Measurements from ENCODE around the gene IMMP2L.

DNA sequence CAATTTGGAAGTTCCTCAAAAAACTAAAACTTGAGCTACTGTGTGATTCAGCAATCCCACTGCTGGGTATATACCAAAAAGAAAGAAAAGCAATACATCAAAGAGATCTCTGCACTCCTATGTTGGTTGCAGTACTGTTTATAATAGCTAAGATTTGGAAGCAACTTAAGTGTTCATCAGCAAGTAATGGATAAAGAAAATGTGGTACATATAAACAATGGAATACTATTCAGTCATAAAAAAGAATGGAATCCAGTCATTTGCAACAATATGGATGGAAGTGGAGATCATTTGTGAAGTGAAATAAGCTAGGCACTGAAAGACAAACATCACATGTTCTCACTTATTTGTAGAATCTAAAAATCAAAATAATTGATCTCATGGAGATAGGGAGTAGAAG, 16.5 kb upstream of the IMMP2L start:
- TF ChIP-seq FOXJ3 (CRISPR knock-in tag; IDR thresholded peaks at IDR 0.05; ENCODE audit: borderline replicate concordance) (no peak), CTCF (IDR thresholded peaks at IDR 0.05) (no peak), SMAD4 (CRISPR knock-in tag; IDR thresholded peaks at IDR 0.05) (no peak), OVOL2 (CRISPR knock-in tag; IDR thresholded peaks at IDR 0.05; ENCODE audit: borderline replicate concordance) (no peak), JUN (CRISPR knock-in tag; IDR thresholded peaks at IDR 0.05) (no peak), FOXK1 (CRISPR knock-in tag; IDR thresholded peaks at IDR 0.05) (no peak), ZBTB21 (CRISPR knock-in tag; IDR thresholded peaks at IDR 0.05; ENCODE audit: borderline replicate concordance) (no peak), MYBL2 (CRISPR knock-in tag; IDR thresholded peaks at IDR 0.05) (no peak)
- TF ChIP-seq, protein P1, sequence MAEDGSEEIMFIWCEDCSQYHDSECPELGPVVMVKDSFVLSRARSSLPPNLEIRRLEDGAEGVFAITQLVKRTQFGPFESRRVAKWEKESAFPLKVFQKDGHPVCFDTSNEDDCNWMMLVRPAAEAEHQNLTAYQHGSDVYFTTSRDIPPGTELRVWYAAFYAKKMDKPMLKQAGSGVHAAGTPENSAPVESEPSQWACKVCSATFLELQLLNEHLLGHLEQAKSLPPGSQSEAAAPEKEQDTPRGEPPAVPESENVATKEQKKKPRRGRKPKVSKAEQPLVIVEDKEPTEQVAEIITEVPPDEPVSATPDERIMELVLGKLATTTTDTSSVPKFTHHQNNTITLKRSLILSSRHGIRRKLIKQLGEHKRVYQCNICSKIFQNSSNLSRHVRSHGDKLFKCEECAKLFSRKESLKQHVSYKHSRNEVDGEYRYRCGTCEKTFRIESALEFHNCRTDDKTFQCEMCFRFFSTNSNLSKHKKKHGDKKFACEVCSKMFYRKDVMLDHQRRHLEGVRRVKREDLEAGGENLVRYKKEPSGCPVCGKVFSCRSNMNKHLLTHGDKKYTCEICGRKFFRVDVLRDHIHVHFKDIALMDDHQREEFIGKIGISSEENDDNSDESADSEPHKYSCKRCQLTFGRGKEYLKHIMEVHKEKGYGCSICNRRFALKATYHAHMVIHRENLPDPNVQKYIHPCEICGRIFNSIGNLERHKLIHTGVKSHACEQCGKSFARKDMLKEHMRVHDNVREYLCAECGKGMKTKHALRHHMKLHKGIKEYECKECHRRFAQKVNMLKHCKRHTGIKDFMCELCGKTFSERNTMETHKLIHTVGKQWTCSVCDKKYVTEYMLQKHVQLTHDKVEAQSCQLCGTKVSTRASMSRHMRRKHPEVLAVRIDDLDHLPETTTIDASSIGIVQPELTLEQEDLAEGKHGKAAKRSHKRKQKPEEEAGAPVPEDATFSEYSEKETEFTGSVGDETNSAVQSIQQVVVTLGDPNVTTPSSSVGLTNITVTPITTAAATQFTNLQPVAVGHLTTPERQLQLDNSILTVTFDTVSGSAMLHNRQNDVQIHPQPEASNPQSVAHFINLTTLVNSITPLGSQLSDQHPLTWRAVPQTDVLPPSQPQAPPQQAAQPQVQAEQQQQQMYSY (CRISPR knock-in tag; IDR thresholded peaks at IDR 0.05): no peak
- TF ChIP-seq, protein P2, sequence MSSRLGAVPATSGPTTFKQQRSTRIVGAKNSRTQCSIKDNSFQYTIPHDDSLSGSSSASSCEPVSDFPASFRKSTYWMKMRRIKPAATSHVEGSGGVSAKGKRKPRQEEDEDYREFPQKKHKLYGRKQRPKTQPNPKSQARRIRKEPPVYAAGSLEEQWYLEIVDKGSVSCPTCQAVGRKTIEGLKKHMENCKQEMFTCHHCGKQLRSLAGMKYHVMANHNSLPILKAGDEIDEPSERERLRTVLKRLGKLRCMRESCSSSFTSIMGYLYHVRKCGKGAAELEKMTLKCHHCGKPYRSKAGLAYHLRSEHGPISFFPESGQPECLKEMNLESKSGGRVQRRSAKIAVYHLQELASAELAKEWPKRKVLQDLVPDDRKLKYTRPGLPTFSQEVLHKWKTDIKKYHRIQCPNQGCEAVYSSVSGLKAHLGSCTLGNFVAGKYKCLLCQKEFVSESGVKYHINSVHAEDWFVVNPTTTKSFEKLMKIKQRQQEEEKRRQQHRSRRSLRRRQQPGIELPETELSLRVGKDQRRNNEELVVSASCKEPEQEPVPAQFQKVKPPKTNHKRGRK (CRISPR knock-in tag; IDR thresholded peaks at IDR 0.05; ENCODE audit: borderline replicate concordance): no peak
- TF ChIP-seq, protein P3, sequence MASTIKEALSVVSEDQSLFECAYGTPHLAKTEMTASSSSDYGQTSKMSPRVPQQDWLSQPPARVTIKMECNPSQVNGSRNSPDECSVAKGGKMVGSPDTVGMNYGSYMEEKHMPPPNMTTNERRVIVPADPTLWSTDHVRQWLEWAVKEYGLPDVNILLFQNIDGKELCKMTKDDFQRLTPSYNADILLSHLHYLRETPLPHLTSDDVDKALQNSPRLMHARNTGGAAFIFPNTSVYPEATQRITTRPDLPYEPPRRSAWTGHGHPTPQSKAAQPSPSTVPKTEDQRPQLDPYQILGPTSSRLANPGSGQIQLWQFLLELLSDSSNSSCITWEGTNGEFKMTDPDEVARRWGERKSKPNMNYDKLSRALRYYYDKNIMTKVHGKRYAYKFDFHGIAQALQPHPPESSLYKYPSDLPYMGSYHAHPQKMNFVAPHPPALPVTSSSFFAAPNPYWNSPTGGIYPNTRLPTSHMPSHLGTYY (CRISPR knock-in tag; IDR thresholded peaks at IDR 0.05): no peak
- TF ChIP-seq, protein P4, sequence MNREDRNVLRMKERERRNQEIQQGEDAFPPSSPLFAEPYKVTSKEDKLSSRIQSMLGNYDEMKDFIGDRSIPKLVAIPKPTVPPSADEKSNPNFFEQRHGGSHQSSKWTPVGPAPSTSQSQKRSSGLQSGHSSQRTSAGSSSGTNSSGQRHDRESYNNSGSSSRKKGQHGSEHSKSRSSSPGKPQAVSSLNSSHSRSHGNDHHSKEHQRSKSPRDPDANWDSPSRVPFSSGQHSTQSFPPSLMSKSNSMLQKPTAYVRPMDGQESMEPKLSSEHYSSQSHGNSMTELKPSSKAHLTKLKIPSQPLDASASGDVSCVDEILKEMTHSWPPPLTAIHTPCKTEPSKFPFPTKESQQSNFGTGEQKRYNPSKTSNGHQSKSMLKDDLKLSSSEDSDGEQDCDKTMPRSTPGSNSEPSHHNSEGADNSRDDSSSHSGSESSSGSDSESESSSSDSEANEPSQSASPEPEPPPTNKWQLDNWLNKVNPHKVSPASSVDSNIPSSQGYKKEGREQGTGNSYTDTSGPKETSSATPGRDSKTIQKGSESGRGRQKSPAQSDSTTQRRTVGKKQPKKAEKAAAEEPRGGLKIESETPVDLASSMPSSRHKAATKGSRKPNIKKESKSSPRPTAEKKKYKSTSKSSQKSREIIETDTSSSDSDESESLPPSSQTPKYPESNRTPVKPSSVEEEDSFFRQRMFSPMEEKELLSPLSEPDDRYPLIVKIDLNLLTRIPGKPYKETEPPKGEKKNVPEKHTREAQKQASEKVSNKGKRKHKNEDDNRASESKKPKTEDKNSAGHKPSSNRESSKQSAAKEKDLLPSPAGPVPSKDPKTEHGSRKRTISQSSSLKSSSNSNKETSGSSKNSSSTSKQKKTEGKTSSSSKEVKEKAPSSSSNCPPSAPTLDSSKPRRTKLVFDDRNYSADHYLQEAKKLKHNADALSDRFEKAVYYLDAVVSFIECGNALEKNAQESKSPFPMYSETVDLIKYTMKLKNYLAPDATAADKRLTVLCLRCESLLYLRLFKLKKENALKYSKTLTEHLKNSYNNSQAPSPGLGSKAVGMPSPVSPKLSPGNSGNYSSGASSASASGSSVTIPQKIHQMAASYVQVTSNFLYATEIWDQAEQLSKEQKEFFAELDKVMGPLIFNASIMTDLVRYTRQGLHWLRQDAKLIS (CRISPR knock-in tag; IDR thresholded peaks at IDR 0.05; ENCODE audit: borderline replicate concordance): no peak
- TF ChIP-seq, protein P5, sequence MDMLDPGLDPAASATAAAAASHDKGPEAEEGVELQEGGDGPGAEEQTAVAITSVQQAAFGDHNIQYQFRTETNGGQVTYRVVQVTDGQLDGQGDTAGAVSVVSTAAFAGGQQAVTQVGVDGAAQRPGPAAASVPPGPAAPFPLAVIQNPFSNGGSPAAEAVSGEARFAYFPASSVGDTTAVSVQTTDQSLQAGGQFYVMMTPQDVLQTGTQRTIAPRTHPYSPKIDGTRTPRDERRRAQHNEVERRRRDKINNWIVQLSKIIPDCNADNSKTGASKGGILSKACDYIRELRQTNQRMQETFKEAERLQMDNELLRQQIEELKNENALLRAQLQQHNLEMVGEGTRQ (CRISPR knock-in tag; IDR thresholded peaks at IDR 0.05): no peak

Data from WTC11 (cell line).